CD4-positive, alpha-beta T cell treated with Interleukin-2 at 100 ng/mL for 4 hours (primary cell): Measurements from ENCODE around the gene PIM1.

Source experiments
- DNase-seq: peaks from one replicate; pipeline ENCODE4 v3.0.0-alpha.2; 2020; ENCODE audit warnings: low spot score

PIM1 gene

DNA sequence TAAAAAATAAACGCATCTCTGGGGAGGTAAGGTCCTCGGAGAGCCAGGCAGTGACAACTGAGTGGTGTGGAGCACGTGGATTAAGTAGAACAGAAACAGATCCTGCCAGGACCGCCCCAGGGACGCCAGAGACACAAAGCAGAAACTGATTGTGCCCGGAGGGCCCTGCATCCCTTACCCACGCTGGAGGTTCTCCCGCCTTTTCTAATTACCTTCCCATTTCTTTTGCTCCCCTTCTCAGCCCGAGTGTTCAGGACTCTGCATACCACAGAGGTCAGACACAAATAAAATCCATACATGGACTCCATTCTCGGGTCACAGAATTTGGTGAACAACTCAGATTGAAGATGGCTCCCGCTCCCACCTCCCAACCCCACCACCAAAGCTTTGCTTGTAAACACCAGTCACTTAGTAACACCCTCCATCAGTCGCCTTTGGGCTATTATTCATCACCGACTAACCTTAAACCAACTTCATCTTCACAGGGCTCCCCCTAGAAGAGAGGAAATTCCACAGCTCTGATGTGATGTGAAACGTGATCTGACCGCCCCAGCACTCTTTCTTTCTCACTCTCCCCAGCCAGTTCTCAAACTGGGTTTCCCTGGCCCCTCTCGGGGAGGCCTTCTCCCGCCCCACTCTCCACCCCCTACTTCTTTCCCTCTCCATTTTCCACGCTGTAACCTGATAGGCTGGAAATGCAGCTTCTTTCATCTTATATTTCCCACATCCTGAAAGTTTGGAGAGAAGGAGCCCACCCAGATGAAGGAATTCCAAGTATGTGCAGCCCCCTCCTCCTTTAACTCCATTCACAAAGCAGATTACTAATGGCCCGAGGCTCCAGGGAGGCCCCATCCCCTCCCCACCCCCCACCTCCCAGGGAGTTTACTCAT, 32.5 kb upstream of the PIM1 start:
- peak; percentile 79 for DNase-seq

DNA sequence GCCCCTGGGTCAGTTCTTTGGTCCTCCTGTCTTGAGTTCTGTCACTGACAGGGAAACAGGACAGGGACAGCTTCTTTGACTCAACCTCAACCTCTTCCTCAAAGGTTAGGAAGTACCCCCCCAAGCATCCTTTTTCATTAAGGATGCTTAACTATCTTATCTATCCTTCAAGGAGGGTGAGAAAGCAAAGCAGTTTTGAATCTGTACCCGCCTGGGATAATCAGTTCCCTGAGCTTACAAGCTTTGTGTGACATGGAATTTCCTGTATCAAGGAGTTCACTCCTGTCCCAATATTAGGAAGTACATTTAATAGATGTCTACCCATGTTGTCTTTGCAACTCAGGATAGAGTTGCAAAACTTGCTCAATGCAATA, 31.1 kb upstream of the PIM1 start:
- DNase-seq, result no peak

DNA sequence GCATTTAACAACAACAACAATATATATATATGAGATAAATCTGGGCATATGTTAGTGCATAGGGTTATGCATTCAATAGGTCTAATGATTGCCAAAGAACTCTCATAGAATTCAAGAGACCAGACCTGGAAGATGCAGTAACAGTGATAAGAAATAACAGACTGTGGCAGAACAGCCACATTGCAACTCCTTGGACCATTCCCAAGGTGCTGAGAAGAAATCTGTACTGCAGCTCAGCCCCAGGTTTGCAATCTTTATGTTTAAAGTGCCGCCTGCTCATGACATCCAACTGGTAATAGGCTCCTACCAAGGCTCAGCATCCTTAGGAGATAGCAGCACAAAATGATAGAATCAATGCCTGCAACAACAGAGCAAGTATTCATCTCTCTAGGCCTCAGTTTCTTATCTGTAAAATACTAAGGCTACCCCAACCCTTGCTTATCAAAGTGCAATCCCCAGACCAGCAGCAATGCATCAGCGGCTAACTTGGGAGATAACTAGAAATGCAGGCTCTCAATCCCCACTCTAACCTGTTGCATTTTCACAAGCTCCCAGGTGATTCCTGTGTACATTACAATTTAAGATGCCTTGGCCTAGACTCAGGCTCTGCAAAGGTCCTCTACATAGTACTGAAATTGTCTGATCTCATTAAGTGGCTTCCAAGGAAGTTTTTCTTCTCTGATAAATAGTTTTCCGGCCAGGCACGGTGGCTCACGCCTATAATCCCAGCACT, 30.6 kb upstream of the PIM1 start:
- no peak for DNase-seq

DNA sequence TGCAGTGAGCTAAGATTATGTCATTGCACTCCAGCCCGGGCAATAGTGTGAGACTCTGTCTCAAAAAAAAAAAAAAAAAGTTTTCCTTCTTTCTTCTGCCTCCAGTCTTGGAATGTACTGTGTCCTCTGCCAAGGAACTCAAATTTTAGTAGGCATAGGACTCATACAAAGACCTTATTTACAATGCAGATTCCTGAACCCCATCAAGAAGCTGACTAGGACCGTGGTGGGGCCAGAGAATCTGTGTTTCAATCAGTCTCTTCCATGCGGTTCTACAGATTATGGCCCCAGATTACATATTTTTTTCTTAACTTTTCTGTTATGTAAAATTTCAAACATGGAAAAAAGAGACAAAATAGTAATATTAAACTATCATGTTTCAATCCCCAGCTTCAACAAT, 29.8 kb upstream of the PIM1 start:
- DNase-seq, result no peak

DNA sequence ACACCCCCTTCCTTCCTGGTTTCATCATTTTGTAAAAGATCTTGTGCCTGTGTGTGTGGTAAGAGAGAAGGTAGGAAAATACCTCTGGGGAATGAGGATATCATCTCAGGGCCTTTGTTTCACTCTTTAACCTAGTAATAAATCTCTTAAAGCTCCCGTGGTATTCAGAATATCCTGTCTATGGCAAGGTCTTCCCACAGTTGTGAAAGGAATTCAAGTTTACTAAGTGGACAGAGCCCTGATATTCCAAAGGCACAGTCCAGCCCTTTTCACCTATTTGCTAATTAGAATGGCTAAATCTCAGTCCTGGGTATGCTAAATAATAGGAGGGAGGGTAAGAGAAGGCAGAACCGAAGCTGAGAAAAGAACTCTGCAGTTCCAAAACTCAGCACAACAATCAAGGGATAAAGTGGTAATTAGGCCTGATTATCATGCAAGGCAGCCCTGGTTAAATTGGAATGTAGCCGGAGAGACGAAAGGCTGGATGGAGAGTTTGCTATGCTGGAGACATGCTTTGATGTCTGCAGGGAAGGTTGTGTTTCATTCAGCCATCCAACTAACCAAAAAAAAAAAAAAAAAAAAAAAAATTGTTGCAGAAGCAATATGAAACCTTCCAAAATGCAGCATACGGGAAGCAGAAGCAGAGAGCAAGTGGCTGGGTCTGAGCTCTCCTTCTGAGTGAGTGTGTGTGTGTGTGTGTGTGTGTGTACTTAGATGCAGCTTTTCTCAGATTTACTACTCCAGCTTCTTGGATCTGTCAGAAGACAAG, 28.5 kb upstream of the PIM1 start:
- DNase-seq, result peak; percentile 9

DNA sequence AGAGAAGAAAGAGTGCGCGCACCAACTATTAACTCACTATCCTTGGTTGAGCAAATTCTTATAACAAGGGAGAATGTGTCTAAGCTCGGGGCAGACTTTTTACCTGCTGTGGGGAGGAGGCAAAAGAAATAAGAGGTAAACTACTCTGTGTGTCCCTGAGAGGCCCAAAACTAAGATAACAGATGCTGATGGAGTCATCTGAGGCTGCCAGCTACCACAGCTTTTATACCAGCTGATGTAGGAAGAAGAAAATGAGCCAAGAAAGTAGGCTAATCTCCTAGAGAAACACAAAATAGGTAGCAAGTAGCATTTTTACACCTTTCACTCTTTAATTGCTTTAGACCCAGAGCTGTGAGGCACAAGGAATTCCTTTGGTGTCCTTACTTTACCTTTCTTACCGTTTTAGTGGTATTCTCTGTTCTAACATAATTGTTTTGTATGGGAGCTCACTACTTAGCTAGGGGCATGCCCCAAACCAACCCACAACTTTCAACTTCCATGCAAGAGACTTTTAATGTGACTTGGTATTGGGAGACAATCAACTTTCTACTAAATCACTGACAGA, 27.8 kb upstream of the PIM1 start:
- no peak for DNase-seq

DNA sequence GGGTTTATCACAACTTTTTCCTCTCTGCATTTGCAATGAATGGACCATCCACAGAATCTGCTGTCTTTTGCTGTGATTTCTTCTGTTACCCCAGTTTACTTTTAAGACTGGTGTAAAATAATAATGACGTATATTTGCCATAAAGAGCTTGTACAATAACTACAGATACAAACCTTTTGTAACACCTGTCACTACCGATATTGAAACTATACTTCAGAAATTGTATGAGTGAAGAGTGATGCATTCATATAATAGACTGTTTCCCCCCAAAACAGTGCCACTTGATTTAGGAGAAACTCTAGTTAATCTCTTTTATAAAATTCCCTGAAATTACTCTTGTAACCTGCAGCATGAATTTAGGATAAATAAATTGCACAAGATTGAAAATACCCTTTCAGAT, 26.4 kb upstream of the PIM1 start:
- no peak for DNase-seq

DNA sequence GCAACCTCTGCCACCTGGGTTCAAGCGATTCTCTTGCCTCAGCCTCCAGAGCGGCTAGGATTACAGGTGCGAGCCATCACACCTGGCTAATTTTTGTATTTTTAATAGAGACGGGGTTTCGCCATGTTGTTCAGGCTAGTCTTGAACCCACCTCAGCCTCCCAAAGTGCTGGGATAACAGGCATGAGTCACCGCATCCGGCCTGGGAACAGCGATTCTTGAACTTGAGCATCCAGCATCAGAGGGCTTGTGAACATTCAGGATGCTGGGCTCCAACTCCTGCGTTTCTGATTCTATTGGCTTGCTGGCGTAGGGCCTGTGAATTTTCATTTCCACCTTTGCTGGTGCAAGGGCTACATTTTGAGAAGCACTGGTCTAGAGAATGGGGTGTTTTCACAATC, 24.5 kb upstream of the PIM1 start:
- DNase-seq, result no peak

DNA sequence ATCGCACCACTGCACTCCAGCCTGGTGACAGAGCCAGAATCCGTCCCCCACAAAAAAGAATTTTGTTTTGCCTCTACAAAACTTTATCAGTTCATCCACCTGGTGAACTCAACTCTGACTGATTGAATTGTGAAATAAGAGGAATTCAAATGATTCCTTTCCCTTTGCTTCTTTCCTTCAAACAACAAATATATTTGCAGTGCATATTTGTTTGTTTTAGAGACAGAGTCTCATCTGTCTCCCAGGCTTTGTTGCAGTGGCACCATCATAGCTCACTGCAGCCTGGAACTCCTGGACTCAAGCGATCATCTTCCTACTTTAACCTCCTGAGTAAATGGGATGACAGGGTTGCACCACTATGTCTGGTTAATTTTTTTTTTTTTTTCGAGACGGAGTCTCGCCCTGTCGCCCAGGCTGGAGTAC, 23.2 kb upstream of the PIM1 start:
- DNase-seq, result no peak

DNA sequence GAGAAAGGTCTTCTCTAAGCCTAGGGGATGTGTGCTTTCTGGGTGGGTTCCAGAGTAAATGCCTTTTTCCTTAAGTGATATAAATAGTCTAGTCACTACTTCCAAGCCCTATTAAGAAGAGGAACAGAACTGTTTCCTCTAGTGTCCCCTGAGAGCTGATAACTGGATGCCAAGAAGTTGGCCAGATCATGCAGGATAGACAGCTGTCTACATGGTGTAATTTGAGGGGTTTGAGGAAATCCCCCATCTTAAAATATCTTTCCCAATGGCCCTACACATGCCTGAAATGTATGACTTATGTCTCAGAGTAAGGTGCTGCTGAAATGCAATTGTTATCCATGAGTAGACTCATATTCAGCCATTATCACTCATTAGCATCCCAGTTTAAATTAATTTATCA, 20.2 kb upstream of the PIM1 start:
- no peak for DNase-seq

DNA sequence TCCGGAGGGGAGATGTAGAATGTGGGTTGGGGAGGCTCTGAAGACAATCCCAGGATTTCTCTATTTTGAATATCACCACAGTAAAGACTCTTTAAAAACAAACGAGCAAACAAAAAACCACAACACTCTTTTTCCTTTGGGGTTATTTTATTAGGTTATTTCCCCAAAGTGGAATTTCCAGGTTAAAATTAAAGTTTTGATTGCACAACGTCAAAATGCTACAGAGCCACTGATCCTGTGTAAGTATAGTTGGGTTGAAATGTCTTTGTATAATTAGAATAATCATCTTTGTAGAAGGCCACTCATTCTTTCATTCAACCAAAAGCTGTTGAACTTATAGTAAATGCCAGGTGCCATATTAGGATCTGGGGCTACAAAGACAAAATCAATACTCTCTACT, 19.6 kb upstream of the PIM1 start:
- no peak for DNase-seq

DNA sequence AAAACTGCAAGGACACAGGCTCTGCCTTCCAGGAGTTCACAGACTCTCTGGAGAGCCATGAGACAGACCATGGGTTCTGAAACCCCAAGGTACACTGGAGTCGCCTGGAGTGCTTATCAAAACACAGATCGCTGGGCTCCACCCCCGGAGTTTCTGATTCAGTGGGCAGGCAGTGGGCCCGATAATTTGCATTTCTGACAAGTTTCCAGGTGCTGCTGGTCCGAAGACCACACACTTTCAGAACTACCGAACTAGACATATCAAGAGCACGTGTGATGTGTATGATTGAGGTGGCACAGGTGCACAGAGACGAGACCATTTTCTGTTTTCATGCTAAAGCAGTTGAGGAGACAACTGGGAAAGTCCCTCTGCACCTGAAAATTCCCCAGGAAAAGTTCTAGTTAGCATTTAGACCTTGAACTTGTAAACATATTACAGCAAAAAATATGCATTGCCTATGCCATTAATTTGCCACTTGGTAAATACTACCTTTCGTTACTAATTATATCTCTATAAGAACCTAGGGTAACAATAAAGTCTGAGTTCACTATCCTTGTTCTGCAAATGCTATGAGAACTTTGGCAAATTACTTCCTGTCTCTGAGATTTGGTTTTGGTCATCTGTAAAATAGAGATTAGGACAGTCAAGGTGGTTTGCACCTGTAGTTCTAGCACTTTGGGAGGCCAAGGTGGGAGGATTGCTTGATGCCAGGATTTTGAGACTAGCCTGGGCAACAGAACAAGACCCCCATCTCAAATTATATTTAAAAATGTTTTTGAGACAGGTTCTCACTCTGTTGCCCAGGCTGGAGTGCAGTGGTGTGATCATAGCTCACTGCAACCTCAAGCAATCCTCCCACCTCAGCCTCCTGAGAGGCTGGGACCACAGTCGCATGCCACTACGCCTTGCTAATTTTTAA, 14.3 kb upstream of the PIM1 start:
- DNase-seq, result peak; percentile 64

DNA sequence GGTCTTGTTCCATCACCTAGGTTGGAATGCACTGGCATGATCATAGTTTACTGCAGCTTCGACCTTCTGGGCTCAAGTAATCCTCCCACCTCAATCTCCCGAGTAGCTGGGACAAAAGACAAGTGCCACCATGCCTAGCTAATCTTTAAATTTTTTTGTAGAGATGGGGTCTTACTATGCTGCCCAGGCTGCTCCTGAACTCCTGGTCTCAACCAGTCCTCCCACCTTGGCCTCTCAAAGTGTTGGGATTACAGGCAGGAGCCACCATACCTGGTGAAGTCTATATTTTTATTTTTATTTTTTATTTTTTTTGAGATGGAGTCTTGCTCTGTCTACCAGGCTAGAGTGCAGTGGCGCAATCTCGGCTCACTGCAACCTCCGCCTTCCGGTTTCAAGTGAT, 11.4 kb upstream of the PIM1 start:
- no peak for DNase-seq

DNA sequence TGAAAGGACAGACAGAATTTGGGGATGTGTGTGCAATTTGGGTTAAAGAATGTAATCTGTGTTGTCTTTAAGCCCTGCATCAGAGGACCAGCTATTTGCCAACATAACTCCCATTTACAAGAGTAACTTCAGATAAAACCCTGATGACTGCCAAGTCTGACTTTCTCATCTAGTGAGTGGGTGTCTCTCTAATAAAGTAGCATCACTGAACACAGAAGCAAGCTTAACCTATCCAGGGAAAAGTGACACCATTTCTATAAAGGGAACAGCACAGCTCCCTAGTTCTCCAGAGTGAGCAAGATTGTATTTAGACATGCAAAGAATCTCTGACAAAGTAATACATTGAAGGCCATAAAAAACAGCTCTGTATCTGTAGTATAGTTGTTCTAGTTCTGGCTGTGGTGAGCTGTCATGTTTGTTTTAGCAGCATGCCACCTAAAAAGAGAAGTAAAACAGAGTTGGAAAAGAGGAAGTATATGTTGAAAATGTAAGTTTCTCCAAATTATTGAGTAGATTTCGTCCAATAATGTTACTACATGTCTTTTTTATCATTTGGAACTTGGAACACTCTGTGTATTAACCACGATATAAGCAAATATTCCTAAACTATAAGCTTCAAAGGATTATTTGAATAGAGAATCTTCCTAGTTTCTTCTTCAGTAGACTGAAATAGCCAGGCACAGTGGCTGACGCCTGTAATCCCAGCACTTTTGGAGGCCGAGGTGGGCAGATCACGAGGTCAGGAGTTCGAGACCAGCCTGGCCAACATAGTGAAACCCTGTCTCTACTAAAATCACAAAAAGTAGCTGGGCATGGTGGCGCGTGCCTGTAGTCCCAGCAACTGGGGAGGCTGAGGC, 8.8 kb upstream of the PIM1 start:
- no peak for DNase-seq

DNA sequence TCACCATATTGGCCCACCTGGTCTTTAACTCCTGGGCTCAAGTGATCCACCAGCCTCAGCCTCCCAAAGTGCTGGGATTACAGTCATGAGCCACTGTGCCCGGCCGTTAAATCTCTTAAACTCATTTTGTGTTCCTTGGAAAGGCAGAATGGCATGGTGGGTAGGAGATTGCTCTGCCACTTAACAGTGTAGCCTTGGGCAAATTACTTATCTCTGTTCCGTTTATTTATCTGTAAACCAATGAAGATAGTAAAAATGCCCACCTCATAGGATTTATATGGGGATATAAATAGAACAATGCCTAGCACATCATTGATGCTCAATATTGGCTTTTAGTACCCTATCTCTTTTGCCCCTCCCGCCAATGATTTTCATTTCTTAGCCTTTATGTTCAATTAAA, 7.2 kb upstream of the PIM1 start:
- DNase-seq, result no peak

DNA sequence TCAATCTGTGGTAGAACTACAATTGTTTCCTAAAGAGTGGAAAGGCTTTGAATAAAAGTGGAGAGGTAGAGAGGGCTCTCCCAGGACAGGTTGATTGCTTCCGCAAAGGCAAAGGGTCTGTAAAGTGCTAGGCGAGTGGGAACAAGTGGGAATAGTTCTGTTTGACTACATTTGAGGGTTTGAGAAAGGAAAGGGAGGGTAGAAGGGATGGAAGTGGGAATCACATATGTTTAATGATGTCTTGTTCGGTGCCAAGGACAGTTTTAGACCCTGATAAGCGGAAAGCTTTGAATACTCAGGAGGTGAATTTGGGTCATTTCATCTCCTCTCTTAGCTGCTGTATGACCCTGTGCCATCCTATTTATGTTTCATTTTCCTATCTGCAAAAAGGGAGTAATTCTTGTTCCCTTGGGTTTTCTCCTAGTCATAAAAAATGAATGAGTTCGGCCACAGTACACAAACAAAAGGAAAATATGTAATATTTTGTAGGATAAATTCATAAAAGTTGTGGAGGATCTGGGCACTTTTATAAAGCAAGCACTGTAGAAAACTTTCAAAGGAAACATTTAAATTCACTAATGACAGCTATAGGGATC, 1.7 kb upstream of the PIM1 start:
- no peak for DNase-seq

DNA sequence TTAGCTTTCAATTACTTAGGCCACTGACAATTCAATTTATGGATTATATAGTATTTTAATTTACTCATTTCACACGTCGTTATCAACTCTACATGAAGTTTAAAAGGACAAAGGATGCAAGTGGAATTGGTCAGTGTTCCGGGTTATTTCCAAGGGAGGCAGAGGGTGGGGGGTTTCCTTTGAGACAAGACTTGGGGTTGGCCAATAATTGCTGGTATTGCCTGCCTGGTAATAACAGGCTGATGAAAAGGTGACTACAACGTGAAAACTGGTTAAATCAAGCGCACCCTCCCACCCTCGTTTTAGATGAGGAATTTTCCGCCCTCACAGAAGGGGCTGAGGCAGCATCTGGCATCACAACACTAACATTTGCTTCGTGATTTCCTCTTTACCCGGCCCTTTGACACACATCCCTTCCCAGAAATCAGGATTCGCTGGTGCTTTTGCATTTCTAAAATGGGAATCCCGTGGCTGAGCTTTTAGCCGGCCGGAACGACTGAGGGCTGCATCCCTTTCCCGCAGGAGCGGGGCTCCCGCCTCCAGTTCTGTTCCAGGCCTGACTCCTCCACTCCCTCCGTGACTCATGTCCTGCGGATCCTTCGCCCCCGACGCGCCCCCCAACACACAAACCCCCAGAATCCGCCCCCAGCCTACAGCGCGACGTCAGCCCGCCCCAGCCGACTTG, 999 bp upstream of the PIM1 start:
- DNase-seq, result peak; percentile 52

DNA sequence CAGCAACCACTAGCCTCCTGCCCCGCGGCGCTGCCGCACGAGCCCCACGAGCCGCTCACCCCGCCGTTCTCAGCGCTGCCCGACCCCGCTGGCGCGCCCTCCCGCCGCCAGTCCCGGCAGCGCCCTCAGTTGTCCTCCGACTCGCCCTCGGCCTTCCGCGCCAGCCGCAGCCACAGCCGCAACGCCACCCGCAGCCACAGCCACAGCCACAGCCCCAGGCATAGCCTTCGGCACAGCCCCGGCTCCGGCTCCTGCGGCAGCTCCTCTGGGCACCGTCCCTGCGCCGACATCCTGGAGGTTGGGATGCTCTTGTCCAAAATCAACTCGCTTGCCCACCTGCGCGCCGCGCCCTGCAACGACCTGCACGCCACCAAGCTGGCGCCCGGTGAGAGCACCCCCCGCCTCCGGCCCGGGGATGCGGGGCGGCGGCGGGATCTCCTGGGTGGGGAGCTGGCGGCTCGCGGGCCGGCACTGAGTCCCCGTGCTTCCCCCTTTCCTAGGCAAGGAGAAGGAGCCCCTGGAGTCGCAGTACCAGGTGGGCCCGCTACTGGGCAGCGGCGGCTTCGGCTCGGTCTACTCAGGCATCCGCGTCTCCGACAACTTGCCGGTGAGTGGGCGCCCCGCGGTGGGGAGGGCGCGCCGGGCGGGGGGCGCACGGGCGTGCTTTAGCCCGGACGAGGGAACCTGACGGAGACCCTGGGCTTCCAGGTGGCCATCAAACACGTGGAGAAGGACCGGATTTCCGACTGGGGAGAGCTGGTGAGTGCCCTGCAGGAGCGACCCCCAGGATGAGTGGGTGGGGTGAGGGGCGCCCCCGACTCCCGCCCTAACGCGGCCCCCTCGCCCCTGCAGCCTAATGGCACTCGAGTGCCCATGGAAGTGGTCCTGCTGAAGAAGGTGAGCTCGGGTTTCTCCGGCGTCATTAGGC, 585 bp downstream of the PIM1 start:
- DNase-seq, result peak; percentile 55
